A204.1 (cell line): ENCODE measurements around the gene USP25.

Experiments used
- FAIRE-seq: peaks from 2 replicates; lab custom pipeline; 2012; peaks lifted over from hg19 to GRCh38; lab: Jason Lieb, UNC

The USP25 gene

DNA sequence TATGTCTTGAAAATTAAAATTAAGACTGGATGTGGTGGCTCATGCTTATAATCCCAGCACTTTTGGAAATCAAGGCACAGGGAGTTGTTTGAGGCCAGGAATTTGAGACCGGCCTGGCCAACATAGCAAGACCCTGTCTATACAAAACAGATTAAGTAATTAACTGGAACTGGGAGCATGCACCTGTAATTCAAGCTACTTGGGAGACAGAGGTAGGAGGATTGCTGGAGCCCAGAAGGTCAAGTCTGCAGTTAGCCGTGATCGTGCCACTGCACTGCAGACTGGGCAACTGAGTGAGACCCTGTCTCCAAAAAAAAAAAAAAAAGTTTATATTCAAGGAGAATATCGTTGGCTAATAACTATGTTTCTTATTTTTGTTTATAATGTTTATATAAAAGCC lies 139.2 kb downstream of the USP25 start:
- no peak for FAIRE-seq

DNA sequence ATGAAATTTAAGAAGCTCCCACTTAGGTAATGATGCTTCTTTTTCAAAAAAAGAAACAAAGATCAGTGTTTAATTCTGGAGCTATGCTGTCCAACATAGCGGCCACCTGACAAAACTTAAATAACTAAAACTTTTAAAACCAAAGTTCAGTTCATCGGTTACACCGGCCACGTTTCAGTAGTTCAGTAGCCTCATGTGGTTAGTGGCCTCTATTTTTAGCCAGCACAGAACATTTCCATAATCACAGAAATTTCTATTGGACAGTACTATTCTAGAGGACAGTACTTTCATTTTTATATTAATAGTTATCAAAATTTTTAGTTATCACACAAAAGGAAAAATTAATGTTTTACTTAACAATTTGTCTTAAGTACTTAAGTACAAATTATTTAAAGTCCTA lies 141.0 kb downstream of the USP25 start:
- FAIRE-seq, result no peak

DNA sequence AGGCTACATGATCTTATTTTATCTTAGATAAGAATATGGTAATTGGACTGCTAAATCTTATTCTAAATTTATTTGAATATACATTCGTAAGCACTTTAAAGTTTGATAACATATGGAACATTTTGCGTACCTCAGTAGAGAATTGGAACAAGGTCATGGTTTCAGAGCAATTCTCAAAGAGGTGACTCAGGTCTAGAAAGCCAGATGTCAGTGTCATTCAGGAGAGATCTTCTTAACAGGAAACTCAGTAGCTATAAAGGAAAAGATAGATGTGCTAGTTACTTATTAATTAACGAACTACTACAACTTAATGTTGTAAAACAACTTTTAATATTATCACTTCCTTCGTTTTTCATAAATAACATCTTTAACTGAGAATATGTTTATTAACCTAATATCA lies 142.5 kb downstream of the USP25 start:
- FAIRE-seq, result no peak

DNA sequence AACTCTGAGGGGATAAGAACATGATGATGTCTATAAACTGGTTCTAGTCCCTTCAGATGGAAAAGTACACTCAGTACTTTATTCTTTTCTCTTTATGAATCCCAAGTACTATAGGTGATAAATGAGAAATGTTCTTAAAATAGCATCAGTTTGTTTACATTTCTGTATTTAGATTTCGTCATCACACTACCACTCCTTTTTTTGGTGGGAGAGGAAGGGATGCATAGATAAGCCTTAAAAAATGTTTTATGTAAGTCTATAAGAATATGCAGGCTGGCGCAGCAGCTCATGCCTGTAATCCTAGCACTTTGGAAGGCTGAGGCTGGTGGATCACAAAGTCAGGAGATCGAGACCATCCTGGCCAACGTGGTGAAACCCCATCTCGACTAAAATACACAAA lies 144.8 kb downstream of the USP25 start:
- FAIRE-seq, result no peak

DNA sequence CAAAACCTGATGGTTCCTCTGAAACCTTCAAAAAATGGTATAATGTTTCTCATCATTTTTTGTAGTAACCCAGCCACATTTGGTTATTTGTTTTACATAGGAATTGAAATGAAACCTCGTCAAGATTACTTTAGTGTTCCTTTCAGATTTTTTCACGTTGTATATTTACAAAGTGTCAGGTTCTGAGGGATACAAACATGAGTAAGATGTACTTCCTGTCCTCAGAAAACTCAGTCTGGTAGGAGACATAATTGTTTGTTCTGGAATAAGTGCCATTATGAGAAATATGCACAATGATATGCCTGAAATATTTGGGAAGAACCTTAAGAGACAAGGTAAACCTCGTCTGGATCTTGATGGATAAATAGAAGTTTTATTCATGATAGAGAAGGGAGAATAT lies 145.5 kb downstream of the USP25 start:
- no peak for FAIRE-seq

DNA sequence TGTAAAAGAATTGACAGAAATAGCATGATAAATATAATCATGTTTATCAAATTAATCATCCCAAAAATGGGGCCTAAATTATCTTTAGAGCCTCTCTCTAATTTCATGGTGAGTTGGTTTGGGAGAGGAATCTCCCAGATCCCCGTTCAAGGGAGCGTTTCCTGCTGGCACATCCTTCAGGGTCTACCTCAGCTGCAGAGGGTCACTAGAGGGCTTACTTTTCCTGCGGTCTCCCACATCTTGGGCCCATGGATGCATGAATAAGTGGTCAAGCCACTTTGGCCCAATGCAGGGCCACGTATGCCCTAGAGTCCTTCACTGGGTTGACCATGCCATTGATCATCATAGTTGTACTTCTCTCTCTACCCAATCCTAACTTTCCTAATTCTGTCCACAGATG lies 164.1 kb downstream of the USP25 start:
- no peak for FAIRE-seq

DNA sequence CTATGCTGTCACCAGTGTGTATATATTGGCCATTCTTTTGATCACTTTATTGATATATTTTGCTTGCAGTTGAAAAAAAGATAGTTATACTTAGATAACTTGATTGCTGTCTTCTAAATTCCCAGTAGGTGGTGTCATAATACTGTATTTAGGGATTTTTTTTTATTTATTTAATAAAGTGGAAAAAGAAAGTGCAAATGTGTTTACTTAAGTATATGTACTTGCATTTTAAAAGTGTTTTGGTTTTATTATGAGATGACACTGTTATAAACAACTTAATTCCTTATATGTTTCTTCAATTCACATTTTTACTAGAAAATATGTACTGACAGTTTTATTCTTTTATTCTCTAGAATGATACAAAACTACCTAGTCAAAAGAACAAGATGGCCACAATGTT lies 164.8 kb downstream of the USP25 start:
- peak; percentile 98 for FAIRE-seq

DNA sequence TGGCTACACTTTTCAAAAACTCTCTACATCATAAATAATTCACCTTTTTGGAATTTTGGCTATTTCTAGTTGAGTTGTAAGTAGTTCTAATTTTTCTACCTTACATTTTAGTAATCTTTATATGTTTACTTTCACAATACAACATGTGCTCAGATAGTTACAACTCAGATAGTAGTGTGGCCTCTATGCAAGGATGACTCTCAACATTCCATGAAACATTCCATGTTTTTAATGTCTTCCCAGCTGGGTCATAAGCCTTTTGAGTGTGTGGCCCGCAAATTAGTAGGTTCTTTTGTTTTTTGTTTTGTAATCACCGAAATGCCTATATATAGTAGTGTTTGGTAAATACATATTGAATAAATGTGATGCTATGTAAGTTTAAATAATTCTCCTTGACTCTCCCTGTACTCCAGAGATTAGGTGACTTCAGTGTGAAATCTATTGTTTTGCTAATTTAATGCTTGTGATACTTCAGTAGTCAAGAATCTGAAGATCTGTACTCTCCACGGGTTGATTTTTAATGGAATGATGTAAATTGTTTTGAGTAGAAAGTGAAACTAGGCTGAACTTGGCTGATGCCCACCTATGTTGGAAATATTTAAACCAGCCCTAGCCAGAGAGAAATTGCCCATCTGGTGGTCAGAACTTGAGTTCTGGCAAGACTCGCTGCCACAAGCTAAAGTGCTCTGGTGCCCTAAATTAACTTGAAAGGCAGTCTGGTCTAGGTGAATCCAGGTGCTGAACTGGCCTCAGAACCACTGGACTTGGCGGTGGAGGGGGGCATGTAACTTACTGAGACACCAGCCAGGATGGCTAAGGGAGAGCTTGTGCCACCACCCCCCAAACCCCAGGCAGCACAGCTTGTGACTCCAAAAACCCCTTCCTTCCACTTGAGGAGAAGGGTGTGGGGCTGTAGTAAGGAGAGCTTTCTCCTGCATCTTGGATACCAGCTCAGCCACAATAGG lies 165.6 kb downstream of the USP25 start:
- no peak for FAIRE-seq

DNA sequence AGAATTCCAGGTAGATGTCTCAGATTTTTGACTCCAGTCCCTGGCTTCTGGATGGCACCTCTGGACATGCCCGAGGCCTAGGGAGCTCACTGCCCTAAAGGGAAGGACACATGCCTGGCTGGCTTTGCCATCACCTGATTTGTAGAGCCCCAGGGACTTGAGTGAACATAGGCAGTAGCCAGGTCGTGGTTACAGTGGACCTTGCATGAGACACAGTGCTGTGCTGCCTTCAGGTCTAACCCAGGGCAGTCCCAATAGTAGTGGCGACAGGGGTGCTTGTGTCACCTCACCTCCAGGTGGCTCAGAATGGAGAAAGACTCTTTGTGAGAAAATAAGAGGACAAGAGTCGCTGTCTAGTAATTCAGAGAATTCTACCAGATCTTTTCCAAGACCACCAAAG lies 166.7 kb downstream of the USP25 start:
- FAIRE-seq, result no peak

DNA sequence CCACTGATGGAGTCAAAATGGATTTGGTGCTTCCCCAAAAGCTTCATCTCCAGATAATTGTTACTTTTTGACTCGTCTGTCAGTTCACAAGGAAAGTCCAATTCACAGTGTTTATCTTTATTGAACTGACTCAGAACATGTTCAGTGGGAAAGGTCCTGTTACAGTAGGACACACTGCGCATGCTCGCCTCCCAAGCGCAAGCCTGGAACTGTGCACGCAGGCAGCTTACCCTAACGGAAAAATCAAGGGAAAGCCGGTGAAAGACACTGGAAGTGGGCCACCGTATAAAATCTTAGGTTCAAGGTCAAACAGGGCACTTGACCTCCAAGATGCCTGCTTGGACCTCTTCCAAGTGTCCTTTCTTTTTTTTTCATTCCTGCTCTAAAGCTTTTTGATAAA lies 174.6 kb downstream of the USP25 start:
- no peak for FAIRE-seq

DNA sequence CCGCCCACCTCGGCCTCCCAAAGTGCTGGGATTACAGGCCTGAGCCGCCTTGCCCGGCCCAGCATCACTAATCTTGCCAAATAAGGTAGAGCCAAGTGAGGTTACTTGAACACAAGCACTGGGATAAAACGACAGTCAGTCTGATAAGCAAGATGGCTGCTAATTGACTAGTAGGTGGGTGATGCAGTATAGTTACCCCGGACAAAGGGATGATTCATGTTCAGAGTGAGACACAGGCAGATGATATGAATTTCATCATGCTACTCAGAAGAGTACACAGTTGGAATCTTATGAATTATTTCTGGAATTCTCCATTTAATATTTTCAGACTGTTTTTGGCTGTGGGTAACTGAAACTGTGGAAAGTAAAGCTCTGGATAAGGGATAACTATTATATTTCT lies 178.4 kb downstream of the USP25 start:
- no peak for FAIRE-seq

DNA sequence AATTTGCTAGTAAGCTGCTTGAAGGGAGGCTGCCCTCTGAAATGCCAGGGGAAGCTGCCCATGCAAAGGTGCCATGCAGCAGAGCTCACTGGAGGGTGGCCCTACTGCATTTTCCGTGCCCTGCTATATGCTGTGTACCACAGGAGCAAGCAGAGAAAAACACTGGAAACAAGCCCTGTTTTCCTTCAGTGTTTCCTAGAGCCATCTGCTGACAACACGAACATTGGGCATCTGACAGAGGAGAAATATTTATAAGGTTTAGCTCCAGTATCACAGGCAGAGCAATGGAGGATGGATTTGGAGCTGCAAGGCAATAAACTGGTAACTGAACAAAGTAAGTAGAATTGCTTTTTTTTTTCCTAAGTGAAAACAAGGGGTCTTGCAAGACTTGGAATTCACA lies 198.4 kb downstream of the USP25 start:
- FAIRE-seq, result peak; percentile 41

DNA sequence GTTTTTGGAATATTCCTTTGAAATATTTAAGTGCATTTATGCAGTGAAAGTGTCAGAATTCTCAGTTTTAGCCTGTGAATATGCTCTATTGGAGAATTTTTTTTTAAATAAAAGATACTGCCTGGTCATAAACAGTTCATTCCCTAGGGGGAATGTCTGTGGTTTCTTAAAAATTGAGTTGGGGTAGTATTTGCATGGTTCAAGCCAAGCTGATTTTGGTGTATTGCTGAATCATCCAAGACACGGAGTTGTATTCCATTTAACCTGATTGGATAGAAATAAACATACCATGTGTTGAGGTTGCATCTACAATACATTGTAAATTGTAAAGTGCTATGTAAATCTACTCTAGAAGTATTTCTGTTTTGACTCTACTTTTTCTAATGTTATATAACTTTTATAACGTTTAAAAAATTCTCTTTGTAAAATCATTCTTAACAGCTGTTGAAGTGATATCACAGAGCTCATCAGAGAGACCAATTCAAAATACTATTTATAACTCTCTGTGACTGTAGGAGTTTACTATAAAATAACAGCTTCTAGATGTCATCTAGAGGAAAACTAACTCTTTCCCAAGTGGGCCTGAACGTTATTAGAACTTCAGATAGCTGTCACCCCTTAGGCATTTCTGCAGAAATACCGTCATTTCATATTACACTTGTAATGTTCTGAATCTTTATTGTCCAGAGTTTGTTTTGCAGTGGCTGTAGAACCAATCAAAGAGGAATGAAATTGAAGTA lies 199.1 kb downstream of the USP25 start:
- no peak for FAIRE-seq

DNA sequence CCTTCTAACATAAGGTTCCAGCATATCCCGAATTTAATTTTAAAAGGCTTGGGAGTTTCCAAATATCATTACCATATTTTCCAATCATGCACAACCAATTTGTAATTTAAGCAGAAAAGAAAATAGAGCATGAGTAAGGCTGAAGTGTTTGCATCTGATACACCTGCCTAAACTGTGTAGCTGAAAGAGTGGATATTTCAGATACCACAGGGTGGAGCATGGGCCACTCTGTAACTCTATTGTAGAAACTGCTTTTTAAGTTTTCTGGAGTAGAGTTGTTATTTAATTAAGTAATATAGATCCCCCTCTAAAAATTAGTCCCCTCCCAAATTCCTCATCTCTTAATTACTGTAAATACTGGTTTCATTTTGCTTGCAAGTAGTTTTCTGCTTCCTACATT lies 199.8 kb downstream of the USP25 start:
- FAIRE-seq, result no peak
